NCI-H446 treated with DMSO at 0.1 percent for 48 hours (cell line): Measurements from ENCODE around the gene TRIM49D1.
"Not testable (repeated sequence)": the region's sequence is repeated elsewhere in the genome, so short reads cannot be mapped to it uniquely, and the experiment has no call there.

Experiments
- DNase-seq: peaks from one replicate; lab custom pipeline; 2025; lab: John Stamatoyannopoulos, UW

TRIM49D1 gene, protein sequence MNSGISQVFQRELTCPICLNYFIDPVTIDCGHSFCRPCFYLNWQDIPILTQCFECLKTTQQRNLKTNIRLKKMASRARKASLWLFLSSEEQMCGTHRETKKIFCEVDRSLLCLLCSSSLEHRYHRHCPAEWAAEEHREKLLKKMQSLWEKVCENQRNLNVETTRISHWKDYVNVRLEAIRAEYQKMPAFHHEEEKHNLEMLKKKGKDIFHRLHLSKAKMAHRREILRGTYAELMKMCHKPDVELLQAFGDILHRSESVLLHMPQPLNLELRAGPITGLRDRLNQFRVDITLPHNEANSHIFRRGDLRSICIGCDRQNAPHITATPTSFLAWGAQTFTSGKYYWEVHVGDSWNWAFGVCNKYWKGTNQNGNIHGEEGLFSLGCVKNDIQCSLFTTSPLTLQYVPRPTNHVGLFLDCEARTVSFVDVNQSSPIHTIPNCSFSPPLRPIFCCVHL

GRCh38 chr11:89922195-89922660 is at the start of gene TRIM49D1:
TRIM49D1 (minus strand) TSS chr11:89922245; CDS start chr11:89917710, 4,535 bp downstream.
- DNase-seq: no peak

- not testable (repeated sequence) for DNase-seq
Observed at GRCh38 chr11:89965737-89966136, 43.7 kb upstream of the TRIM49D1 start, which contains the start of gene TRIM64. TRIM64 (plus strand) TSS chr11:89966037; CDS start chr11:89968504, 2,467 bp downstream.

DNA sequence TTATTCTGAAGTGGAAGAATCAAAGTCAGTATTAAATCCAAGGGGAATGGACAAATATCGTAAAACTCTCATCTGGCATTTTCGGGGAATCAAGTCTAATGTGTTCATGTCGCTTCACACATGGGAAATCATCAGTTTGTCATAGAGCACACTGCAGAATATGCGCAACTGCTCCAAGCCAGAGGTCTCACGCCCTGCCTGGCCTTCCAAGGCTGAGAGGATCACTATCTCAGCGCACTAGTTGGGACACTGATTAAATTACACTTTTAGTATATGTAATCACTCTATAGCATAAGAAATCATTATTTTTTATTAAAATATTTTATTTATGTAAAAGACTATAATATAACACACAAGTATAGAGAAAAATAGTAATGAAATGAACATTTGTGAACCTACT is 38.8 kb upstream of the TRIM49D1 start:
- DNase-seq: not testable (repeated sequence)

- DNase-seq: not testable (repeated sequence)
Observed at GRCh38 chr11:89923764-89924163, 1.7 kb upstream of the TRIM49D1 start, which contains the start of gene TRIM49D2. TRIM49D2 (plus strand) TSS chr11:89924064; CDS start chr11:89926762, 2,698 bp downstream.

DNA sequence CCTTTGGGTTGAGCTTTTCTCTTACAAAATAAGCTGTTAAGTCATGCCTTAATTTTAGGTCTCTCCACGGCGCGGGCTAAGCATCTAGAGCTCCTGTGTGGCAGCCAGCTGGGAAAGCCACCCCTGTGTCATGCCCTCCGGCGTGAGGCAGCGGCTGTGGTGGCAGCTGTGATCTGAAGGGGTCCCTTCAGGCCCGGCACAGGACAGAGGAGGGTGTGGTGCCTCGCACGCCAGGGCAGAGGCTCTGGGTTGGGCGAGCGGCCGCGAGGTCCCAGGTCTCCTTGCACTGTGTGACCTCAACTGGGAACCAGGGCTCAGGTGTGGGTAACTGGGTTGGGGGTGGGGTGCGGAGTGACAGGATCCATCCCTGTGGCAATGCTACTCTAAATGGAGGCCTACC is 21.2 kb downstream of the TRIM49D1 start:
- DNase-seq: not testable (repeated sequence)

DNA sequence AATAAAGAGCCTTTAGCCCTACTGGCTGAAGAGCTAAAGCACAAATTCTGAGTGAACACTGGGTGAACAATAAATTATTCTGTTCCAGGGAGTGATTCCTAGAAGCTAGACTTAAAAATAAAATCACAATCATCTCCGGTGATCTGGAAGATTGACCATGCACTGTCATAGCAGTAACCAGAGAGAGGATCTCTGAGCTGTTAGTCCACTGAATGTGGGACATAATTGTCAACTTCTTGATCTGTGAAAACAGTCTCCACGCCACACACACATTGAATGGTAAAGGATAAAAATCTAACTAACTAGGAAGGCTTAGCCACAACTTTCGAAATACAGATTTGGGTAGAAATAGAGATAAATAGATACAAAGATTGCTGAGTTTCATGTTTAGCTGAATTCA is 28.8 kb downstream of the TRIM49D1 start:
- DNase-seq: not testable (repeated sequence)

- DNase-seq: not testable (repeated sequence)
Observed at GRCh38 chr11:89877511-89877910, 44.5 kb downstream of the TRIM49D1 start.

GRCh38 chr11:89872588-89872987 is 49.5 kb downstream of the TRIM49D1 start:
- not testable (repeated sequence) for DNase-seq

GRCh38 chr11:89865223-89865622 is 56.8 kb downstream of the TRIM49D1 start:
- not testable (repeated sequence) for DNase-seq

GRCh38 chr11:89863906-89864704 is 57.9 kb downstream of the TRIM49D1 start:
- not testable (repeated sequence) for DNase-seq
